ENCODE results near the gene PCDHGB2. TPM values are rescaled to one million over a fixed set of nuclear protein-coding genes. Genes with fewer than 3 reads are reported as not detected.

PCDHGB2 gene
- total and polyA plus RNA-seq, 4 experiments from 2014 or later: 0.55 to 0.64 TPM; not detected in 2

DNA sequence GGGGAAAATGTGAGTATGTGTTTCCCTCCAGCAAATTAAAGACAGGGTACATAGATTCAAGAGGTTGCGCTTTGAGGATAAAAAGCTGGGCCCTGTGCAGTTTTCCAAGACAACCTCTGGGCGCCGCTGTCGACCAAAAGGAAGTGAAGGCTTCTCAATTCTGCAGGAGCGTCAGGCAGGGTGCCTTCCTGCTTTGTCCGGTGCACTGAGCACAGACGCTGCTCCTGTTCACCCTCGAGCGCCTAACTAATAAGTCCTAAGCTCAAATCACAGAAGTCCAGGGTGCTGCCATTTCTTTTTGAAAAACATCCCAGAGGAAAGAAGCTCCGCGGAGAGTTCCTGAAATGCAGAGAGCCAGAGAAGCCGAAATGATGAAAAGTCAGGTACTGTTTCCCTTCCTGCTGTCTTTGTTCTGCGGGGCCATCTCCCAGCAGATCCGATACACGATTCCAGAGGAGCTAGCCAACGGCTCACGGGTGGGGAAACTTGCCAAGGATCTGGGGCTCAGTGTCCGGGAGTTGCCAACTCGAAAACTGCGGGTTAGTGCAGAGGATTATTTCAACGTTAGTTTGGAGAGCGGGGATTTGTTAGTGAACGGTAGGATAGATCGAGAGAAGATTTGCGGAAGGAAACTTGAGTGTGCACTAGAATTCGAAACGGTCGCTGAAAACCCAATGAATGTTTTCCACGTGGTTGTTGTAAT lies 9.7 kb upstream of the PCDHGB2 start, which contains the start of gene PCDHGB1:
PCDHGB1 (plus strand) TSS at position 183 of the 703 bp plus-strand sequence; CDS start at position 345, 162 bp downstream.
- no peaks in the 10 kb centered on the region for H3K36me3 ChIP-seq (ENCODE audit: insufficient read depth, low read length)
- H3K4me1 Mint-ChIP-seq: peaks cover 0 to 4% (median 2%) of the 10 kb centered on the region in 4 donors
- no peak within 1 kb of the TSS for H3K27ac ChIP-seq (ENCODE audit: low read depth, low read length)
- no peak within 1 kb of the TSS for H3K4me3 ChIP-seq (ENCODE audit: low read length in 2 of 2)
- intact Hi-C loops (cut with micrococcal nuclease): loop anchor here (10.0 kb wide), 1 partner anchor 205 kb away; no protein-coding TSS in a partner anchor
- H3K9me3 Mint-ChIP-seq: peaks cover 0 to 61% (median 50%) of the 10 kb centered on the region in 8 donors
- DNase-seq: peak in 2 of 5 donors; percentile 15 to 32
- H3K36me3 Mint-ChIP-seq: peaks cover 4 to 10% of the 10 kb centered on the region in 2 donors
- peak within 1 kb of the TSS; percentile 19 to 81 (median 67) for H3K4me3 Mint-ChIP-seq
- H3K27me3 Mint-ChIP-seq: peaks cover 31 to 37% of the 10 kb centered on the region in 2 donors
- H3K4me1 ChIP-seq (ENCODE audit: insufficient read depth, low read length): no peaks in the 10 kb centered on the region
- no peaks in the 10 kb centered on the region for H3K27me3 ChIP-seq (ENCODE audit: insufficient read depth, low read length)
- peak within 1 kb of the TSS in 1 of 7 donors; percentile 37 for H3K27ac Mint-ChIP-seq
- H3K9me3 ChIP-seq (ENCODE audit: control insufficient read depth in 1 of 2, low read length in 2 of 2): peaks cover 0 to 3% of the 10 kb centered on the region in 2 donors
- CTCF ChIA-PET (ENCODE audit: partially characterized antibody): interaction anchor here (0.7 to 1.4 kb wide), 3 partner anchors 11 to 163 kb away, joined by 3 to 5 read pairs (median 3); partner anchors contain the start of genes PCDHGA2 and TAF7
- POLR2A ChIA-PET (ENCODE audit: partially characterized antibody): no interaction called here

GRCh38 chr5:141351591-141351990 lies 8.2 kb upstream of the PCDHGB2 start:
- intact Hi-C loops (cut with micrococcal nuclease): loop anchor here (10.0 kb wide), 1 partner anchor 203 kb away; no protein-coding TSS in a partner anchor
- Mint-ChIP-seq H3K4me3 (no peak overlapping the region), H3K4me1 (peaks cover 0 to 4% (median 2%) of the 10 kb centered on the region in 4 donors), H3K27ac (no peak overlapping the region), H3K9me3 (peaks cover 0 to 64% (median 51%) of the 10 kb centered on the region in 8 donors), H3K36me3 (peaks cover 2 to 6% of the 10 kb centered on the region in 2 donors), H3K27me3 (peaks cover 36 to 42% of the 10 kb centered on the region in 2 donors)
- ChIA-PET POLR2A (ENCODE audit: partially characterized antibody) (no interaction called here), CTCF (ENCODE audit: partially characterized antibody) (no interaction called here)
- Histone ChIP-seq H3K4me3 (ENCODE audit: low read length in 2 of 2) (no peak overlapping the region), H3K27me3 (ENCODE audit: insufficient read depth, low read length) (peaks cover 3% of the 10 kb centered on the region), H3K27ac (ENCODE audit: low read depth, low read length) (no peak overlapping the region), H3K4me1 (ENCODE audit: insufficient read depth, low read length) (no peaks in the 10 kb centered on the region), H3K36me3 (ENCODE audit: insufficient read depth, low read length) (no peaks in the 10 kb centered on the region), H3K9me3 (ENCODE audit: control insufficient read depth in 1 of 2, low read length in 2 of 2) (peaks cover 0 to under 1% of the 10 kb centered on the region in 2 donors)
- DNase-seq: no peak

DNA sequence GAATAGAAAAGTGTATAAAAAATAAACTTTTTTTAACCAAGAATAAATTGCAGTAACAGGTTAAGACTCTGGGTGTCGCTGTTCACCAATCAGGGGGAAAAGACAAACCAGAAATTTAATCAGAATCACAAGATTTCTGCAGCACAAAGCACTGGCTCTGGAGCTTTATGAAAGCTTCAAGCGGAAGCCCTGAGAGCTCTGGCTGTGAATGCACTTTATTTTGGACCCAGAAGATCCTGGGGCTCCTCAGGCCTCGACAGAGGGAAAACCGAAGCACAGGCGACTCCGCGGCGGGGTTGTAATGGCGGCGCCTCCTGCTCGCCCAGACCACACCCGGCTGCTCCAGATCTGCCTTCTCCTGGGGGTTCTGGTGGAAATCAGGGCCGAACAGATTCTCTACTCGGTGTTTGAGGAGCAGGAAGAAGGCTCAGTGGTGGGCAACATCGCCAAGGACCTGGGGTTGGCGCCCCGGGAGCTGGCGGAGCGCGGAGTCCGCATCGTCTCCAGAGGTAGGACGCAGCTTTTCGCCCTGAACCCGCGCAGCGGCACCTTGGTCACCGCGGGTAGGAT lies 4.8 kb upstream of the PCDHGB2 start, which contains the start of gene PCDHGA4:
PCDHGA4 (plus strand) TSS at position 122 of the 570 bp plus-strand sequence; CDS start at position 209, 87 bp downstream.
- H3K27ac ChIP-seq (ENCODE audit: low read depth, low read length): no peak within 1 kb of the TSS
- H3K9me3 ChIP-seq (ENCODE audit: control insufficient read depth in 1 of 2, low read length in 2 of 2): no peaks in the 10 kb centered on the region
- Mint-ChIP-seq H3K4me3 (peak within 1 kb of the TSS in 7 of 8 donors; percentile 33 to 58 (median 46)), H3K27ac (no peak within 1 kb of the TSS), H3K27me3 (peaks cover 41 to 44% of the 10 kb centered on the region in 2 donors), H3K4me1 (peaks cover 0 to 6% (median 3%) of the 10 kb centered on the region in 4 donors), H3K9me3 (peaks cover 0 to 65% (median 47%) of the 10 kb centered on the region in 8 donors), H3K36me3 (peaks cover 4 to 8% of the 10 kb centered on the region in 2 donors)
- H3K4me3 ChIP-seq (ENCODE audit: low read length in 2 of 2): no peak within 1 kb of the TSS
- peak in 1 of 5 donors; percentile 17 for DNase-seq
- peaks cover 11% of the 10 kb centered on the region for H3K27me3 ChIP-seq (ENCODE audit: insufficient read depth, low read length)
- no peaks in the 10 kb centered on the region for H3K4me1 ChIP-seq (ENCODE audit: insufficient read depth, low read length)
- ChIA-PET CTCF (ENCODE audit: partially characterized antibody) (interaction anchor here (1.7 to 2.2 kb wide), 2 partner anchors 15 to 209 kb away, joined by 5 read pairs; partner anchors contain the start of gene PCDHGB3), POLR2A (ENCODE audit: partially characterized antibody) (no interaction called here)
- intact Hi-C loops (cut with micrococcal nuclease): loop anchor here (10.0 kb wide), 1 partner anchor 200 kb away; no protein-coding TSS in a partner anchor
- no peaks in the 10 kb centered on the region for H3K36me3 ChIP-seq (ENCODE audit: insufficient read depth, low read length)

DNA sequence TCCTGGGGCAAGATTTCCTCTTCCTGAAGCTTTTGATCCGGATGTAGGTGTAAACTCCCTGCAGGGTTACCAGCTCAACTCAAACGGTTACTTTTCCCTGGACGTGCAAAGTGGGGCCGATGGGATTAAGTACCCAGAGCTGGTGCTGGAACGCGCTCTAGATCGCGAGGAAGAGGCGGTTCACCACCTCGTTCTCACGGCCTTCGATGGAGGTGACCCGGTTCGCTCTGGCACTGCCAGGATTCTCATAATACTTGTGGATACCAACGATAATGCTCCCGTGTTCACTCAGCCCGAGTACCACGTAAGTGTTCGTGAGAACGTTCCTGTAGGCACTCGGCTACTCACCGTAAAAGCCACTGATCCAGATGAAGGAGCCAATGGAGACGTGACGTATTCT lies 4.2 kb upstream of the PCDHGB2 start:
- Mint-ChIP-seq H3K4me1 (peaks cover 0 to 5% (median 2%) of the 10 kb centered on the region in 4 donors), H3K27ac (no peak overlapping the region), H3K4me3 (peak overlapping the region in 2 of 8 donors; percentile 10 to 25), H3K36me3 (peaks cover 5 to 8% of the 10 kb centered on the region in 2 donors), H3K9me3 (peaks cover 0 to 65% (median 50%) of the 10 kb centered on the region in 8 donors), H3K27me3 (peaks cover 36 to 43% of the 10 kb centered on the region in 2 donors)
- H3K36me3 ChIP-seq (ENCODE audit: insufficient read depth, low read length): no peaks in the 10 kb centered on the region
- H3K4me3 ChIP-seq (ENCODE audit: low read length in 2 of 2): no peak overlapping the region
- DNase-seq: no peak
- intact Hi-C loops (cut with micrococcal nuclease): loop anchor here (10.0 kb wide), 1 partner anchor 199 kb away; no protein-coding TSS in a partner anchor
- POLR2A ChIA-PET (ENCODE audit: partially characterized antibody): no interaction called here
- no peaks in the 10 kb centered on the region for H3K9me3 ChIP-seq (ENCODE audit: control insufficient read depth in 1 of 2, low read length in 2 of 2)
- no peak overlapping the region for H3K27ac ChIP-seq (ENCODE audit: low read depth, low read length)
- CTCF ChIA-PET (ENCODE audit: partially characterized antibody): interaction anchor here (1.7 to 2.2 kb wide), 2 partner anchors 14 to 208 kb away, joined by 5 read pairs; partner anchors contain the start of gene PCDHGB3
- peaks cover 11% of the 10 kb centered on the region for H3K27me3 ChIP-seq (ENCODE audit: insufficient read depth, low read length)
- H3K4me1 ChIP-seq (ENCODE audit: insufficient read depth, low read length): no peaks in the 10 kb centered on the region

DNA sequence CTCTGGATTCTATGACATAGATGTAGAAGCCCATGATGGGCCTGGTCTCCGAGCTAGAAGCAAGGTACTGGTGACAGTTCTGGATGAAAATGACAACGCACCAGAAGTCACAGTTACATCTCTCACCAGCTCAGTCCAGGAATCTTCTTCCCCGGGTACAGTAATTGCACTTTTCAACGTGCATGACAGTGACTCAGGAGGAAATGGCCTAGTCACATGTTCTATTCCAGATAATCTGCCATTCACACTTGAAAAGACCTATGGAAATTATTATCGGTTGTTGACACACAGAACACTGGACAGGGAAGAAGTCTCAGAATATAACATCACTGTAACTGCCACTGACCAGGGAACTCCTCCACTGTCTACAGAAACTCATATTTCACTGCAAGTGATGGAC lies 3.7 kb upstream of the PCDHGB2 start:
- intact Hi-C loops (cut with micrococcal nuclease): loop anchor here (10.0 kb wide), 1 partner anchor 199 kb away; no protein-coding TSS in a partner anchor
- Histone ChIP-seq H3K27ac (ENCODE audit: low read depth, low read length) (no peak overlapping the region), H3K36me3 (ENCODE audit: insufficient read depth, low read length) (no peaks in the 10 kb centered on the region), H3K4me1 (ENCODE audit: insufficient read depth, low read length) (no peaks in the 10 kb centered on the region), H3K4me3 (ENCODE audit: low read length in 2 of 2) (no peak overlapping the region), H3K27me3 (ENCODE audit: insufficient read depth, low read length) (peaks cover 11% of the 10 kb centered on the region), H3K9me3 (ENCODE audit: control insufficient read depth in 1 of 2, low read length in 2 of 2) (peaks cover 0 to under 1% of the 10 kb centered on the region in 2 donors)
- H3K4me3 Mint-ChIP-seq: no peak overlapping the region
- POLR2A ChIA-PET (ENCODE audit: partially characterized antibody): no interaction called here
- peaks cover 40 to 43% of the 10 kb centered on the region in 2 donors for H3K27me3 Mint-ChIP-seq
- no peak overlapping the region for H3K27ac Mint-ChIP-seq
- CTCF ChIA-PET (ENCODE audit: partially characterized antibody): interaction anchor here (1.7 to 2.2 kb wide), 2 partner anchors 14 to 208 kb away, joined by 5 read pairs; partner anchors contain the start of gene PCDHGB3
- H3K36me3 Mint-ChIP-seq: peaks cover 8 to 9% of the 10 kb centered on the region in 2 donors
- H3K9me3 Mint-ChIP-seq: peaks cover 0 to 65% (median 50%) of the 10 kb centered on the region in 8 donors
- no peak for DNase-seq
- H3K4me1 Mint-ChIP-seq: peaks cover 0 to 5% (median 2%) of the 10 kb centered on the region in 4 donors

- H3K36me3 Mint-ChIP-seq: peaks cover 8 to 10% of the 10 kb centered on the region in 2 donors
- peaks cover 43 to 45% of the 10 kb centered on the region in 2 donors for H3K27me3 Mint-ChIP-seq
- no peak overlapping the region for H3K4me3 Mint-ChIP-seq
- ChIA-PET CTCF (ENCODE audit: partially characterized antibody) (no interaction called here), POLR2A (ENCODE audit: partially characterized antibody) (no interaction called here)
- no peak for DNase-seq
- peaks cover 0 to 4% of the 10 kb centered on the region in 2 donors for H3K9me3 ChIP-seq (ENCODE audit: control insufficient read depth in 1 of 2, low read length in 2 of 2)
- no peak overlapping the region for H3K4me3 ChIP-seq (ENCODE audit: low read length in 2 of 2)
- intact Hi-C loops (cut with micrococcal nuclease): loop anchor here (10.0 kb wide), 1 partner anchor 198 kb away; no protein-coding TSS in a partner anchor
- no peak overlapping the region for H3K27ac Mint-ChIP-seq
- H3K27me3 ChIP-seq (ENCODE audit: insufficient read depth, low read length): peaks cover 11% of the 10 kb centered on the region
- peaks cover 0 to 65% (median 52%) of the 10 kb centered on the region in 8 donors for H3K9me3 Mint-ChIP-seq
- no peaks in the 10 kb centered on the region for H3K36me3 ChIP-seq (ENCODE audit: insufficient read depth, low read length)
- peaks cover 0 to 5% (median 2%) of the 10 kb centered on the region in 4 donors for H3K4me1 Mint-ChIP-seq
- no peaks in the 10 kb centered on the region for H3K4me1 ChIP-seq (ENCODE audit: insufficient read depth, low read length)
- H3K27ac ChIP-seq (ENCODE audit: low read depth, low read length): no peak overlapping the region
These were observed 2.8 kb upstream of the PCDHGB2 start for GRCh38 chr5:141356950-141357349.

Data from CD4-positive, alpha-beta memory T cell (primary cell).